Femur (tissue), 1 donor: ENCODE measurements around the gene FAM83E.

Experiments
- DNase-seq: peaks from one replicate; pipeline ENCODE4 v3.0.0-alpha.2; 2017

The FAM83E gene

GRCh38 chr19:48571378-48572162 is 43.3 kb downstream of the FAM83E start:
- no peak for DNase-seq

GRCh38 chr19:48569814-48570213 is 45.1 kb downstream of the FAM83E start:
- DNase-seq: peak; percentile 51

DNA sequence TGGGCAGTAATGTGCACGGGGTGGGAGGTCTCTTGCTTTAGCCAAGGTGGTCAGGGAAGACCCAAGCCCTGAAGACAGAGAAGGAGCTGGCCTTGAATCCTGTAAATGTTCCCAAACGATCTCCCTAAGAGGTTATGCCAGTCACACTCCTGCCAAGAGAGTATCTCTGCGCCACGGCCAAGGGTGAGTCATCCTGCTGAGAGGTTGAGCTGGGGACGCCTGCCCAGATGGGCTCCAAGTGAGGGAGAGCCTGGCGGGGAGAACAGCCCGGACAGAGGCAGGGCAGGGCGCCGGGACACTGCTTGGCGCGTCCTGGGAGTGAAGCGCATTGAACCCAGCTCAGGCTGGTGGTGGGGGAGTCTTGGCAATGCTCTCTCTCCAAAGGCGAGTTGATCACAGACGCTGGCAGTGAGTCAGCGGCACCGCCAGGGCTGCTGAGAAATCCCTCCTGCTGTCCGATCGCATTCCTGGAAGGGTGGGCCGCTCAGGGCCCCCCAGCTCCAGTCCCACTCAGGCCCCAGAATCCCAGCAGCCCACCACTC is 46.5 kb downstream of the FAM83E start:
- DNase-seq: peak; percentile 89

- no peak for DNase-seq
Measured at GRCh38 chr19:48565090-48565489, 49.8 kb downstream of the FAM83E start.
